ENCODE data around the gene ZNF691.
A peak's percentile ranks its signal among the peaks of the same experiment; 100 is the strongest.
"Not testable (repeated sequence)": the region's sequence is repeated elsewhere in the genome, so short reads cannot be mapped to it uniquely, and the experiment has no call there.

ZNF691 gene, protein sequence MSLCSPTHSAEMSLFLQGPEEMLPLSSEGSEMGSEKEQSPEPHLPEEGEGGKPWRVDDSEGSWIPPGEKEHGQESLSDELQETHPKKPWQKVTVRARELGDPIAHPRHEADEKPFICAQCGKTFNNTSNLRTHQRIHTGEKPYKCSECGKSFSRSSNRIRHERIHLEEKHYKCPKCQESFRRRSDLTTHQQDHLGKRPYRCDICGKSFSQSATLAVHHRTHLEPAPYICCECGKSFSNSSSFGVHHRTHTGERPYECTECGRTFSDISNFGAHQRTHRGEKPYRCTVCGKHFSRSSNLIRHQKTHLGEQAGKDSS

GRCh38 chr1:42846257-42847110 lies at the start of gene ZNF691:
Gene ZNF691 (plus strand): TSS chr1:42846613. CDS start chr1:42849659, 3,046 bp downstream.
- DNase-seq: peak; percentile 91

DNA sequence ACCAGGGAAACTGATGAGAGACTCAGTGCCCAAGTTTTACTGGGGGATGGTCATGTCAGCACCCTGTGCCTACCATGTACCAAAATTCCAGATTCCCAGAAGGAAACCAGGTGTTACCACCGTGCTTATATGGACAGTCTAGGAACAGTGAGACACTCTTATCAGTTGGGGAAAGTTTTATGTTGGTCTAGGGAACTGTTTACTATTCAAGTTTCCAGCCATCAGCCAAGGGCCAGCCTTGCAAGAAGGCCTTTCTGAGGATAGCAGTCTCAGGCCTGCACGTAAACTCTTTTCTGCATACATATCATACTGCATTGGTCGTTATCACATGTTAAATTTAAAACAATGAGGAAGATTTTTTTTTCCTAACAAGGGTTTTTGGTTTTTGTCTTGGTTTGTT lies 49.0 kb upstream of the ZNF691 start:
- DNase-seq: no peak

DNA sequence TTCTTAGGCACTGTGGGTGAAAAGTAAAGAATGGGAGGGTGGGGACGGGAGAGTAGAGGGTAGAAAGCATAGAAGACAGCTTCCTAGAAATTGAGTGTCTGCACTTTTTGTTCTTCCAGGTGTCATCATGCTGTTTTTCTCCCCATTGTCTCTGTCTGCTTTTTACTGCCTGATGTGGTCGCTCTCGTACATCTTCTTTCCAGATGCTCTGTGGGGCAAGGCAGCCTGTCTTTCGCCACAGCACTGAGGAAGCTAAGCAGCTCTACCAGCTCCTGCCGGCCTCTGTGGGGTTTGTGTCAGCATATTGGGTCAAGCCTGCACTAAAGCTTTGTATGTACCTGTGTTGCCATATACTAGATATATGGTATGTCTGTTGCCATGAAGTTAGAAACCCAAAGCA lies 48.4 kb upstream of the ZNF691 start:
- DNase-seq: no peak

- DNase-seq: no peak
Observed at GRCh38 chr1:42801832-42802473, 44.5 kb upstream of the ZNF691 start.

GRCh38 chr1:42806171-42806570 lies 40.2 kb upstream of the ZNF691 start:
- DNase-seq: no peak

DNA sequence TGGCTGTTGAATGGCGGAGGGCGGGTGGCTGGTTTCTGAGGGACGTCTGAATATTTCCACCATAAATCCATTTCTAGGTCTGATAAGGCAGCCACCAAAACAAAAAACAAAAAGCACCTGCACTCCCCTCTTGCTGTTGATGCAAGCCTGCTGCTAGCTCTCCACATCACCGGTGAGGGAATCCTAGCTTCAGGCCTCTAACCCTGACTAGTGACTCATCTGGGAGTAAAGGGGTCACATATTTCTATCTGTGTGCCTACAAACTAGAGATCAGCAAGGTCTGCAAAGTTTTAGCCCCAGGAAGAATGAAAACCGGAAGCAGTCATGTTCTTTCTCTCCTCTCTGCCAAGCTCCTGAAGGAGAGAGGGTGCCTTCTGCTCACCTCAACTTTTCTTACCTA lies 39.8 kb upstream of the ZNF691 start:
- DNase-seq: no peak

GRCh38 chr1:42807056-42807668 lies 39.3 kb upstream of the ZNF691 start:
- no peak for DNase-seq

GRCh38 chr1:42814815-42815214 lies 31.6 kb upstream of the ZNF691 start:
- DNase-seq: not testable (repeated sequence)

GRCh38 chr1:42815941-42816584 lies 30.4 kb upstream of the ZNF691 start:
- no peak for DNase-seq

DNA sequence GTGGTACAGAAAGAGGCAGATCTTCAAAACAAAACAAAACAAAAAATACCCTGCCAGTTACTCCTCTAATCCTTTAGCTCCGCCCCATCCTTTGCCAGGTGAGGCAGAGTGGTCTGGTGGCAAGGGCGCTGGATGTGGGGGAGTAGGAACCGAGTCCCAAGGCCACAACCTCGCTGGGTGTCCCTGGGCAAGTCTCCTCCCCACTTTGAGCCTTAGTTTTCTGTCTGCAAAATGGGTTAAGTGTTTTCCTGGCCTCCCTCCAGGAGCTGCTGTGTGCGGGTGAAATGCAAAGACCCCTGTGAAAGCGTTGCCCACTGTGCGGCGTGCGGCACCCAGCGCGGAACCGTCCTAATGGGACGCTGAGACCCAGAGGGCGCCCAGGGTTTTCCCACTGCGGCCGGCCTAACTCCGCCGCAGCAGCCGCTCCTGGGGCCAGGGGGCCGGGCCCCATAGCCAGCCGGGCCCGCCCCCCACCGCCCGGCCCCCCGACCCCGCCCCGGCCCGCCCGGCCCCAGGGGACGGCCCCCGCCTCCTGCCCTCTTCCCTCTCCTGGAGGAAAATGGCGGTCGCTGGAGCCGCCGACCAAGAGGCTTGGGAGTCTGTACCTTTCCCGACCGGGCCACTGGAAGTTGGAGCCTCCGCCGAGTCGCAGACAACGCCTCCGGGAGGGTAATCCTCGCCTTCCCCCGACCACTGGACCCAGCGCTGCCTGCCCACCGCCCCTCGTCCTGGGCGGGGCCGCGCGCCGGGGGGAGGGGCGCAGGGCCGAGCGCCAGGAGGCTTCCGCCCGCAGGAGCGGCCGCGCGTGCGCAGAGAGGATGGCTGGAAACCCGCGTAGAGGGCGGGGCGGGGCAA lies 29.6 kb upstream of the ZNF691 start, which contains the start of the genes ERMAP and SVBP:
Gene ERMAP (plus strand): TSS at position 538 of the 855 bp plus-strand sequence. CDS start 13,327 bp downstream, outside the sequence.
Gene SVBP (minus strand): TSS at position 813 of the 855 bp plus-strand sequence. CDS start 853 bp downstream, outside the sequence.
- DNase-seq: no peak

- DNase-seq: no peak
Observed at GRCh38 chr1:42817440-42817767, 29.0 kb upstream of the ZNF691 start.

GRCh38 chr1:42817976-42818375 lies 28.4 kb upstream of the ZNF691 start:
- DNase-seq: no peak

- DNase-seq: no peak
Observed at GRCh38 chr1:42820813-42821212, 25.6 kb upstream of the ZNF691 start.

DNA sequence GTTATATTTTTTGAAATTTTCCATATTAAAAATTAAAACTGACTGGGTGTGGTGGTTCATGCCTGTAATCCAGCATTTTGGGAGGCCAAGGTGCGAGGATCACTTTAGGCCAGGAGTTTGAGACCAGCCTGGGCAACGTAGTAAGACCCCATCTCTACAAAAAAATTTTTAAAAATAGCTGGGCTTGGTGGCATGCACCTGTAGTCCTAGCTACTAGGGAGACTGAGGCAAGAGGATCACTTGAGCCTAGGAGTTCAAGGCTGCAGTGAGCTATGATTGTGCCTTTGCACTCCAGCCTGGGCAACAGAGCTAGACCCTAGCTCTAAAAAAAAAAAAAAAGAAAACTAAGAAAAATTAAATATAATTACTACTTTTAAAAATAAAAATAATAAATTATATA lies 24.7 kb upstream of the ZNF691 start:
- no peak for DNase-seq

DNA sequence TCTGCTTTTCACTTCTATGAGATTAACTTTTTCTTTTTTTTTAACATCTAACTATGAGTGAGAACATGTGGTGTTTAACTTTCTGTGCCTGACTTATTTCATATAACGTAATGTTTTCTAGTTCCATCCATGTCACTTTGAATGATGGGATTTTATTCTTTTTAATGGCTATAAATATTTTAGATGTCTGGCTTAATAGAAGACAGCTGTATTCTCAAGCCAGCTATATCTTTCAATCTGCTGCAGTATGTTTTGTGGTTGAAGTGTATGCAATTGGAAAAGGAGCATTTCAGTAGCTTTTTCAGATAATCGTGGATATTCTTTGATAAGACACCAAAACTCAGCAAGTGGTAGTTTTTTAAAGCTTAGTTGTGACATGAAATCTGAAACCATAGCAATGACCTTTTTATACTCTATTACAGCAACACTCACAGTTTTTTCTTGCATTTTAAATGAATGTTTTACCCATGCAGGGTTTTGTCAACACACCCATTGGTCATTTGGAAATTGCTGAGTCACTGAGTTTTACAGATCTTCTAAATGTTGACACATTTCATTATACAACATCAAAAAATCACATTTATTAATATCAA lies 23.5 kb upstream of the ZNF691 start:
- no peak for DNase-seq

- no peak for DNase-seq
Observed at GRCh38 chr1:42824481-42825035, 21.9 kb upstream of the ZNF691 start.

- DNase-seq: no peak
Observed at GRCh38 chr1:42825036-42825851, 21.2 kb upstream of the ZNF691 start.

- DNase-seq: no peak
Observed at GRCh38 chr1:42830631-42831030, 15.8 kb upstream of the ZNF691 start.

GRCh38 chr1:42831273-42831672 lies 15.1 kb upstream of the ZNF691 start:
- no peak for DNase-seq
